OCI-M1 (cell line): Measurements from ENCODE around the gene TMEM132D.
A peak's percentile ranks its signal among the peaks of the same experiment; 100 is the strongest.
"Not testable (repeated sequence)": the region's sequence is repeated elsewhere in the genome, so short reads cannot be mapped to it uniquely, and the experiment has no call there.

Experiments used
- DNase-seq: peaks from one replicate; lab custom pipeline; 2025; lab: John Stamatoyannopoulos, UW

The TMEM132D gene

GRCh38 chr12:129063600-129063999, 840.2 kb downstream of the TMEM132D start:
- no peak for DNase-seq

GRCh38 chr12:129053232-129053631, 850.6 kb downstream of the TMEM132D start:
- no peak for DNase-seq

GRCh38 chr12:129052373-129052772, 851.5 kb downstream of the TMEM132D start:
- no peak for DNase-seq

- DNase-seq, result peak; percentile 72
These were observed 853.9 kb downstream of the TMEM132D start for GRCh38 chr12:129049917-129050316.

- DNase-seq, result not testable (repeated sequence)
These were observed 860.5 kb downstream of the TMEM132D start for GRCh38 chr12:129043334-129043733.

GRCh38 chr12:129036135-129036534, 867.7 kb downstream of the TMEM132D start:
- no peak for DNase-seq

GRCh38 chr12:129034558-129035289, 869.1 kb downstream of the TMEM132D start:
- DNase-seq, result no peak

- DNase-seq, result no peak
These were observed 875.0 kb downstream of the TMEM132D start for GRCh38 chr12:129028844-129029243.

- no peak for DNase-seq
These were observed 878.8 kb downstream of the TMEM132D start for GRCh38 chr12:129025055-129025454.
